HCT116 (cell line): ENCODE measurements around the gene SMARCA5. TPM values are rescaled to one million over a fixed set of nuclear protein-coding genes. Genes with fewer than 3 reads are reported as not detected.

Source experiments
- ATAC-seq: fragments of 200-7000 bp; cut with Tn5 transposase; 2 replicates; pipeline ENCODE4 v1.9.1; 2020; ENCODE audit warnings: mild to moderate bottlenecking, moderate library complexity
- BruUV-seq: library from RNA; stranded (reverse); fragments of 400-500 nt; replicated peaks from 2 replicates; lab custom pipeline; 2021; lab: Mats Ljungman, UMichigan
- CTCF ChIA-PET: fragments of 300-600 bp; sonication (Branson Sonifier 250); formaldehyde crosslinking; loops from one replicate; lab custom pipeline; 2021; ENCODE audit warnings: antibody characterized with exemption; lab: Charles Lee
- POLR2A ChIA-PET: fragments of 300-600, 350-600 bp; sonication (Branson Sonifier 250); formaldehyde crosslinking; loops from one replicate; lab custom pipeline; 2021; ENCODE audit warnings: antibody characterized with exemption; lab: Charles Lee
- RAD21 ChIA-PET, 2 experiments: fragments of 300-600 bp; sonication (Branson Sonifier 250); formaldehyde crosslinking; loops; one replicate each; lab custom pipeline; 2023; ENCODE audit warnings: low total read pairs in 2 of 2; ENCODE audit not compliant: uncharacterized antibody in 2 of 2, unreplicated experiment in 2 of 2, low non-redundant PET in 1 of 2; lab: Charles Lee
- DNase-seq: peaks from one replicate; pipeline ENCODE4 v3.0.0-alpha.2; 2010; ENCODE audit warnings: low read depth, low spot score
- H2AFZ ChIP-seq: fragments of 200-600 bp; shearing (Covaris generic), sonication (generic); 2 replicates; pipeline ENCODE4 v1.6.1; 2017; ENCODE audit warnings: low read depth, mixed run types, mixed read lengths, antibody characterized with exemption, low read length; ENCODE audit not compliant: poor library complexity, severe bottlenecking
- H3K27ac ChIP-seq: 2 replicates; pipeline ENCODE4 v1.5.1; 2012; ENCODE audit warnings: low read depth, low read length
- H3K27me3 ChIP-seq: fragments of 200-600 bp; sonication (generic); 2 replicates; pipeline ENCODE4 v1.6.1; 2016; ENCODE audit warnings: mixed run types, low read length, mixed read lengths; ENCODE audit not compliant: insufficient read depth
- H3K36me3 ChIP-seq, 2 experiments: fragments of 200-500 bp in 1 of 2; fragments of 200-600 bp in 1 of 2; sonication (Bioruptor generic) in 1 of 2; sonication (generic) in 1 of 2; 2 replicates each; pipeline versions ENCODE4 v1.5.1 to v1.6.1; 2014 to 2016; ENCODE audit warnings: low read length in 2 of 2, inconsistent platforms in 1 of 2, mixed read lengths in 1 of 2, mixed run types in 1 of 2; ENCODE audit not compliant: insufficient read depth in 2 of 2, control insufficient read depth in 1 of 2
- H3K4me1 ChIP-seq, 2 experiments: fragments of 200-600 bp in 1 of 2; sonication (generic) in 1 of 2; 2 replicates each; pipeline versions ENCODE4 v1.5.1 to v1.6.1; 2012 to 2017; ENCODE audit warnings: low read length in 2 of 2, inconsistent platforms in 1 of 2, mild to moderate bottlenecking in 1 of 2, mixed read lengths in 1 of 2, mixed run types in 1 of 2, moderate library complexity in 1 of 2; ENCODE audit not compliant: insufficient read depth in 2 of 2, control insufficient read depth in 1 of 2
- H3K4me2 ChIP-seq: fragments of 200-600 bp; sonication (generic); 2 replicates; pipeline ENCODE4 v1.6.1; 2017; ENCODE audit warnings: mixed run types, low read length, mixed read lengths
- H3K4me3 ChIP-seq, 2 experiments: fragments of 200-600 bp in 1 of 2; sonication (generic) in 1 of 2; replicated peaks in 1 of 2; 2 replicates each; pipeline ENCODE4 v1.5.1; 2011 to 2016; ENCODE audit warnings: low read length in 2 of 2, control low read depth in 1 of 2, low read depth in 1 of 2, mild to moderate bottlenecking in 1 of 2, mixed read lengths in 1 of 2, mixed run types in 1 of 2
- H3K79me2 ChIP-seq: fragments of 200-600 bp; sonication (generic); 2 replicates; pipeline ENCODE4 v1.6.1; 2017; ENCODE audit warnings: mild to moderate bottlenecking, mixed run types, low read length, moderate library complexity, mixed read lengths; ENCODE audit not compliant: insufficient read depth
- H3K9ac ChIP-seq: fragments of 200-600 bp; sonication (generic); 2 replicates; pipeline ENCODE4 v1.6.1; 2016; ENCODE audit warnings: low read length, mixed read lengths
- H3K9me2 ChIP-seq: fragments of 200-600 bp; sonication (generic), shearing (Covaris generic); 2 replicates; pipeline ENCODE4 v1.6.1; 2017; ENCODE audit warnings: mixed run types, mild to moderate bottlenecking, moderate library complexity; ENCODE audit not compliant: insufficient read depth
- H3K9me3 ChIP-seq, 2 experiments: fragments of 200-500 bp in 1 of 2; fragments of 200-600 bp in 1 of 2; sonication (Bioruptor generic) in 1 of 2; sonication (generic) in 1 of 2; 2 replicates each; pipeline ENCODE4 v1.6.1; 2014 to 2017; ENCODE audit warnings: low read length in 2 of 2, mixed read lengths in 2 of 2, inconsistent platforms in 1 of 2, low read depth in 1 of 2, mild to moderate bottlenecking in 1 of 2, mixed run types in 1 of 2, moderate library complexity in 1 of 2; ENCODE audit not compliant: control insufficient read depth in 1 of 2, insufficient read depth in 1 of 2
- H4K20me1 ChIP-seq: fragments of 200-600 bp; sonication (generic), shearing (Covaris generic); 2 replicates; pipeline ENCODE4 v1.6.1; 2017; ENCODE audit warnings: mixed run types, mild to moderate bottlenecking, moderate library complexity; ENCODE audit not compliant: insufficient read depth
- ATF3 ChIP-seq: IDR thresholded peaks from 2 replicates; pipeline ENCODE4 v1.6.1; 2012
- CEBPB ChIP-seq: IDR thresholded peaks from 2 replicates; pipeline ENCODE4 v1.6.1; 2012; ENCODE audit warnings: low read depth
- ELF1 ChIP-seq: IDR thresholded peaks from 2 replicates; pipeline ENCODE4 v1.6.1; 2012; ENCODE audit warnings: low read depth, borderline replicate concordance
- FOSL1 ChIP-seq: IDR thresholded peaks from 2 replicates; pipeline ENCODE4 v1.6.1; 2012; ENCODE audit warnings: low read depth
- JUND ChIP-seq: IDR thresholded peaks from 2 replicates; pipeline ENCODE4 v1.6.1; 2012
- MAX ChIP-seq: IDR thresholded peaks from 2 replicates; pipeline ENCODE4 v1.6.1; 2012
- RAD21 ChIP-seq: IDR thresholded peaks from 2 replicates; pipeline ENCODE4 v1.6.1; 2012; ENCODE audit warnings: low read depth, mild to moderate bottlenecking
- REST ChIP-seq: IDR thresholded peaks from 2 replicates; pipeline ENCODE4 v1.6.1; 2012; ENCODE audit warnings: low read depth
- SIN3A ChIP-seq: IDR thresholded peaks from 2 replicates; pipeline ENCODE4 v1.6.1; 2012; ENCODE audit warnings: low read depth
- SP1 ChIP-seq: IDR thresholded peaks from 2 replicates; pipeline ENCODE4 v1.6.1; 2012; ENCODE audit warnings: low read depth
- SRF ChIP-seq: IDR thresholded peaks from 2 replicates; pipeline ENCODE4 v1.6.1; 2012; ENCODE audit warnings: low read depth
- TCF7L2 ChIP-seq: IDR thresholded peaks from 2 replicates; pipeline ENCODE4 v1.7.0; 2011; ENCODE audit warnings: borderline replicate concordance, inconsistent platforms; ENCODE audit not compliant: insufficient read depth, insufficient read length; ENCODE audit errors: extremely low read depth
- YY1 ChIP-seq: IDR thresholded peaks from 2 replicates; pipeline ENCODE4 v1.6.1; 2011; ENCODE audit warnings: low read length, low read depth, moderate library complexity, mild to moderate bottlenecking; ENCODE audit not compliant: insufficient replicate concordance; ENCODE audit errors: extremely low read depth
- ZBTB33 ChIP-seq: IDR thresholded peaks from 2 replicates; pipeline ENCODE4 v1.6.1; 2011; ENCODE audit warnings: mild to moderate bottlenecking, low read length, moderate library complexity; ENCODE audit not compliant: insufficient replicate concordance; ENCODE audit errors: extremely low read depth
- ZFX ChIP-seq: fragments of 450-650 bp; IDR thresholded peaks from 2 replicates; pipeline ENCODE4 v1.6.1; 2017
- intact Hi-C: fragments of 100-400 bp; cut with micrococcal nuclease; formaldehyde crosslinking; loops from 2 replicates; pipeline ENCODE4 v1.10.0; 2022
- total RNA-seq: library from RNA; stranded (reverse); gene quantifications from one replicate; pipeline ENCODE4 v1.2.1, GENCODE V29; 2021; ENCODE audit not compliant: unreplicated experiment
- TF ChIP-seq, protein P1 (sequence below), 3 experiments: fragments of 200-600 bp in 1 of 3; sonication (generic) in 1 of 3; IDR thresholded peaks in 2 of 3; conservative IDR thresholded peaks in 1 of 3; 2 replicates each; pipeline ENCODE4 v1.5.1; 2012 to 2017; ENCODE audit warnings: low read depth in 2 of 3, low read length in 2 of 3, antibody characterized with exemption in 1 of 3, borderline replicate concordance in 1 of 3, control low read depth in 1 of 3, mild to moderate bottlenecking in 1 of 3, mixed read lengths in 1 of 3, mixed run types in 1 of 3, moderate library complexity in 1 of 3; ENCODE audit not compliant: insufficient read depth in 1 of 3

The SMARCA5 gene
- total RNA-seq, 1 experiment from 2014 or later: 61.2 TPM

DNA sequence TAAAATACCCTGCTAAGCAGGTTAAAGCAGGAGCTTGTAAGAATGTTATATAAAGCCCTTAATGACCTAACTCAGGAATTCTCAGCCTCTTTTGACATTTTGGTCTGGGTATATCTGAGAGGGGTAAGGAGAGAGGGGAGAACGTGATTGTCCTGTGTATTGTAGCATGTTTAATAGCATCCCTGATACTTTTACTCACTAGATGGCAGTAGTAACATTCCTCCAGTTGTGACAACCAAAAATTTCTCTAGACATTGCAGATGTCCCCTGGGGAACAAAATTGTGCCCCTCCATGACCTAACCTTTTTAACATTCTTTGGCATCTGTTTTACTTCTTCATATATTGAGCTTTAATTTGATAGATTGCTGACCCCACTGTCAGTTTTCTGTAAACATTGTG, 17.9 kb downstream of the SMARCA5 start:
- peaks cover 59 to 61% of the 10 kb centered on the region in 2 experiments for H3K36me3 ChIP-seq
- DNase-seq: no peak
- TSS peak; percentile 6 for BruUV-seq

More for the DNA sequence above, 17.9 kb downstream of the SMARCA5 start:
- Histone ChIP-seq H3K4me1 (no peaks in the 10 kb centered on the region), H3K4me3 (no peak overlapping the region), H3K9me2 (no peaks in the 10 kb centered on the region), H3K27ac (no peak overlapping the region), H3K79me2 (peaks cover 68% of the 10 kb centered on the region), H2AFZ (no peak overlapping the region), H3K27me3 (no peaks in the 10 kb centered on the region), H3K9ac (no peak overlapping the region), H4K20me1 (peaks cover 4% of the 10 kb centered on the region; the same call in 1 of the 2 replicates), H3K9me3 (no peaks in the 10 kb centered on the region), H3K4me2 (no peak overlapping the region)
- ChIA-PET POLR2A (no interaction called here), CTCF (interaction anchor here (0.8 to 1.4 kb wide), 2 partner anchors 15 to 50 kb away, joined by 3 read pairs; no protein-coding TSS in a partner anchor), RAD21 (no interaction called here)
- intact Hi-C loops: no loop called here
- peak; percentile 60; the same call in 1 of the 2 replicates for ATAC-seq
- TF ChIP-seq SIN3A (no peak), ELF1 (no peak), CEBPB (no peak), ZFX (no peak), SP1 (no peak), RAD21 (peak; percentile 30), REST (no peak), YY1 (no peak), ATF3 (no peak), TCF7L2 (no peak), FOSL1 (no peak), SRF (no peak), JUND (no peak), ZBTB33 (no peak), MAX (no peak)
- TF ChIP-seq, protein P1, sequence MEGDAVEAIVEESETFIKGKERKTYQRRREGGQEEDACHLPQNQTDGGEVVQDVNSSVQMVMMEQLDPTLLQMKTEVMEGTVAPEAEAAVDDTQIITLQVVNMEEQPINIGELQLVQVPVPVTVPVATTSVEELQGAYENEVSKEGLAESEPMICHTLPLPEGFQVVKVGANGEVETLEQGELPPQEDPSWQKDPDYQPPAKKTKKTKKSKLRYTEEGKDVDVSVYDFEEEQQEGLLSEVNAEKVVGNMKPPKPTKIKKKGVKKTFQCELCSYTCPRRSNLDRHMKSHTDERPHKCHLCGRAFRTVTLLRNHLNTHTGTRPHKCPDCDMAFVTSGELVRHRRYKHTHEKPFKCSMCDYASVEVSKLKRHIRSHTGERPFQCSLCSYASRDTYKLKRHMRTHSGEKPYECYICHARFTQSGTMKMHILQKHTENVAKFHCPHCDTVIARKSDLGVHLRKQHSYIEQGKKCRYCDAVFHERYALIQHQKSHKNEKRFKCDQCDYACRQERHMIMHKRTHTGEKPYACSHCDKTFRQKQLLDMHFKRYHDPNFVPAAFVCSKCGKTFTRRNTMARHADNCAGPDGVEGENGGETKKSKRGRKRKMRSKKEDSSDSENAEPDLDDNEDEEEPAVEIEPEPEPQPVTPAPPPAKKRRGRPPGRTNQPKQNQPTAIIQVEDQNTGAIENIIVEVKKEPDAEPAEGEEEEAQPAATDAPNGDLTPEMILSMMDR (IDR thresholded peaks at IDR 0.05 in 2 of 3, conservative IDR thresholded peaks at IDR 0.05 in 1 of 3; ENCODE audit: borderline replicate concordance in 1 of 3, insufficient read depth in 1 of 3, low read depth in 2 of 3, low read length in 2 of 3): peak in 2 of 3 experiments; percentile 26 to 57; a peak in 3 of 6 replicates
- TF ChIP-seq, all 23 proteins: peak for 2
